ENCODE data around the gene DEGS2.
"Not testable (repeated sequence)": the region's sequence is repeated elsewhere in the genome, so short reads cannot be mapped to it uniquely, and the experiment has no call there.

DEGS2 gene

DNA sequence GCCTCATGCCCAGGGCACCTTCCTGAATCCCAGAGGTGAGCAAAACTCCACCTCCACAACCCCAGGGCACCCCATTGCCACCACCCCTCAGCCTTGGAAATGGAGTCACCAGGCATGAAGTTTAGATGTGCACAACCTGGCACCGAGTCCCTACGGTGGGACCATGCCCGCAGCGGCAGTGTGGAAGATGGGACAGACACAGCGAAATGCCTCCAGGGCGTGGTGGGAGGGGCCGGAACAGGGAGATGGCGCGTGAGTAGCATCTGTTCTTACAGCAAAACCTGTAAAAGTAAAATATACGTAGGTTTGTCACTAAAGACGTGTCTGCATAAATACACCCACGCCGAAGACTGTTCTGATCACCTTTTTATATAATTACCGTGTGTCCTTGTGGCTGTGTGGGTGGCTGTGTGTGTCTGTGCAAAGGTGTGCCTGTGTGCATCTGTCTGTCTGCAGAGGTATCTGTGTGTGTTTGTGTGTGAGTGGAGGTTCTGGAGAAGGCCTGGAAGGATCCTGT, 17.4 kb upstream of the DEGS2 start:
- no peak for DNase-seq

DNA sequence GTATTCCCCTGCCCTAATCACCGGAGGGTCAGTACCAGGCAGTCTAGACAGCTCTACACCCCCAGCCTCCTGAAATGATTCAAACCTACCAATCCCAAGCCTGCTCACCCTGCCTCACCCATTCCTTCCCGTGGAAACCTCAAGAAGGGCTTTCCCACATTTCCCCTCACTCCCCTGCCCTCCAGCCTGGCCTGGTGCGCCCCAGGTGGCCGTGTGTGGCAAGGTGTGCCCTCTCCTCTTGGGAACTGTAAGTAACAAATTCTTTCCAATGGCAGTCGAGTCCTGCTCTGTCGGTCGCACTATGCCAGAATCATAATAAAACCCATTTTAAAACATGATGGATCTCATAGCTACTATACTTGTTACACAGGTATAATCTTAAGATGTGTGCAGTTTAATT, 13.9 kb upstream of the DEGS2 start:
- no peak for DNase-seq

GRCh38 chr14:100172811-100173210, 13.4 kb upstream of the DEGS2 start:
- no peak for DNase-seq

DNA sequence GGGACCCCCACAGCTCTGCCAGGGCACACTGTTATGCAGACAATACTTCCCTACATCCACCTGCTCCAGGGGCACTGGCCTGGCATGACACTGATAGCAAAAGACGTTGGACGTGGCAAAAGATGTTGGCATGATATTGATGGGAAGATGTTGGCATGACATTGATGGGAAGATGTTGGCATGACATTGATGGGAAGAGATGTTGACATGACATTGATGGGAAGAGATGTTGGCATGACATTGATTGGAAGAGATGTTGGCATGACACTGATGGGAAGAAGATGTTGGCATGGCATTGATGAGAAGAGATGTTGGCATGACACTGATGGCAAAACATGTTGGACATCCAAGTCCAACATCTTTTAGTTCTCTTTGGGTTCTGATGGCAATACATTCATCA, 11.4 kb upstream of the DEGS2 start:
- no peak for DNase-seq

GRCh38 chr14:100168506-100168905, 9.1 kb upstream of the DEGS2 start:
- no peak for DNase-seq

GRCh38 chr14:100165831-100166440, 6.5 kb upstream of the DEGS2 start:
- DNase-seq, result no peak

DNA sequence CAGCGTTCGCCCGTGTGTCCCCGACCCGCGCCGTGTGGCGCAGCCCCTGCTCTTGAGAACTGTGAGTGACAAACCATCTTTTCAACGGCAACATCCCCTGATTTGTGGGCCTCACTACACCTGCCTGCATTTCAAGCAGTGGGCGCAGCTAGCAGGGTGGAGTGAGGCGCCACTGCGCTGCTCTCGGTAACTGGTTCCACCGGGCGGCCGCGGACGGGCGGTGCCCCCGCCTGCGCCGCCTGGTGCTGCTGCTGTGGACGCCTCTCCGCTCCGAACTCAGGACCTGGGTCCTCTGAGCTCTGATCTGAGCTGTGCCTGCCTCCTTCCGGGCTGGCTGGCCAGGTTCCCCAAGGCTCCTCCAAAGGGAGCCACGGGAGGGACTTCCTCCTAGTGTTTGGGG, 5.9 kb upstream of the DEGS2 start:
- no peak for DNase-seq

DNA sequence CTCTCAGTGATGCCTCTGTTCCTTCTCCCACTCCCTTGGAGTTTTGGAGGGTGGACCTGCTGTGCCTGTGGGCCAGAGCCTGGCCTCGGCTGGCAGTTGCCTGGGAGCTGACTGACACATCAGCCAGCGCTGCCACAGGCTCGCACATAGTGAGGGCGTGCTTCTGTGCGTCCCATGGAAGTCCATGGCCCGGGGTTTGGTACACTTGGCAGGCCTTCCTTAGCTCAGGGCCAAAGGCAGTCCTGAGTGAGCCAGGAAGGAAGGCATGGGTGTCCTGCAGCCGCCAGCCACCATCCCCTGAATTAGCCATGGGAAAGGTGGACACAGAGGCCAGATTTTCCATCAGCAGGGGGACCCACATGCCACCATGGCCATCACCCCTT, 1.1 kb upstream of the DEGS2 start:
- DNase-seq, result no peak

- no peak for DNase-seq
Observed at GRCh38 chr14:100159865-100160533, 554 bp upstream of the DEGS2 start.

DNA sequence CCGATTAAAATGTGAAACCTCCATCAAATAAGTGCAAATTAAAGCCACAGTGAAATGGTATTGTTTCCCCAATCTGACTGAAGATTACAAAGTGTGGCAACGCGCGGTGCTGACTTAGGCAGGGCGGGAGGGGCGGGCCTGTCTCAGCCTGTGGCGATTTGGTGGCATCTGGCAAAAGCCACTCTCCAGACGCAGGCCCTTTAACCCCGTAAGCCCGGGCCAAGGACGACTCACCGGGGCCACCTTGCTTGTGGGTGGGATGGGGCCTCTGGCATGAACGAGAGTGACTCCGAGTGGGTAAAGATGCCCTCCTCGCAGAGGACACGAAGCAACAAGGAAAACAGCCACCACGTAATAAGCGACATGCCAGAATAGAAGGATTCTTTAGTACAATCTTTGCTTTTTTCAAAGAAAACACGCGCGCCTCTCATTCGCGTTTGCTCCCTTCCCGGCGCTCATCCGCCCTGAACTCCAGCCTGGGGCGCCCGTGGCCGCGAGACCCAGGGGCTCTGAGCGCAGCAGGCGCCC, 815 bp downstream of the DEGS2 start:
- DNase-seq, result no peak

- not testable (repeated sequence) for DNase-seq
Observed at GRCh38 chr14:100157548-100158232, 1.8 kb downstream of the DEGS2 start.

DNA sequence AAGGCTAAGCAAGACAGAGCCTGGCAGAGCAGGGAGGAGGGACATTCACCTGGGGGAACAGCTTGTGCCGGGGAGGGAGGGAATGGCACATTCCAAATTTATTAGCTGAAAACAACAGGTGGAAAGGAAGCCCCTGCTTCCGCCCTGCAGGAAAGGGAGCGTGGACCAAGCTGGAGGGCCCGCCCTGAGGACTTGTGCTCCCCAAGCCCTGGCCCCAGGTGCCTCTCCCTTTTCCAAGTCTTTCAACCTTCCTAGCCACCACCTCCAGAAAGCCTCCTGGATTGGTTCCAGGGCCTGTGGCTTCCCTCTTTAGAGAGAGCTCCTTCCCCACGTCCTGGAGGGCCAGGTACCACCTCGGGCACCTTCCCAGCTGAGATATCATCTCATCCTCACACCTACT, 2.7 kb downstream of the DEGS2 start:
- no peak for DNase-seq

DNA sequence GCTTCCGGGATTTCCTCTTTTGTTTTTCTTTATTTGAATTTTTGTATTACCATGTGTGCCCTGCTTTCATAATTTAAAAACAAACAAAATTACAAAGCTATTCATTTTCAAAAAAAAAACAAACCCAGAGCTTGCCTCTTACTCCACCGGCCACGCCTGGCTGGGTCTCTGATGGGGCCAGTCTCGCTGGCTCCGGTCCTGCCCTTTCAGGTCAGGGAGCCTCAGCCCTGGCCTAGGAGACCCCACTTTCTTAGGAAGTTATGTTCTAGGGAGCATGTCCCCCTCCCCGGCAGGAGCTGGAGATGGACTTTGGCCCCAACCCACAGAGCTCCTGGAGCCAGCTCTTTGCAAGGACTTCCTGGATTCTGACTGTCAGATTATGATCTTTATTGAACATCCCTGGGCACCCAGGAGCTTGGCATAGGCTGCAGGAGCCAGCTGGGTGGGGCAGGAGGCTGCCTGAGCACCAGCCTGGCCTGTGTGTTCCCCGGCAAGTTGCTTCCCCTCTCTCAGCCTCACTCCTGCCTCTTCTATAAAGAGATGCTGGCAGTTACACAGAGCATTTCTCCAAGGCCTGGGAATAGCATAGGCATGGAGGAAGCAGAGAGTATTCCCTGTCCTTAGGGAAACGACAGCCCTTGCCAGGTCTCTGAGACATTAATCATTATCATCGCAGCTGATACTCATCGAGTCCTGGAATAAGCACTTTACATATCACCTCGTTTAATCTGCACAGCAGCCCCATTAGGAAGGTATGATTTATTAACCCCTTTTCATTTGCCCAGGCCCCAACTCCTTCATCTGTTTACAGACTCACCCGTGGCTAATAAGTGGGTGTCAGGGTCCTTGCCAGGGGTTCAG, 3.5 kb downstream of the DEGS2 start:
- no peak for DNase-seq

GRCh38 chr14:100155049-100155621, 4.3 kb downstream of the DEGS2 start:
- DNase-seq, result no peak

- no peak for DNase-seq
Observed at GRCh38 chr14:100153560-100153959, 5.9 kb downstream of the DEGS2 start.

DNA sequence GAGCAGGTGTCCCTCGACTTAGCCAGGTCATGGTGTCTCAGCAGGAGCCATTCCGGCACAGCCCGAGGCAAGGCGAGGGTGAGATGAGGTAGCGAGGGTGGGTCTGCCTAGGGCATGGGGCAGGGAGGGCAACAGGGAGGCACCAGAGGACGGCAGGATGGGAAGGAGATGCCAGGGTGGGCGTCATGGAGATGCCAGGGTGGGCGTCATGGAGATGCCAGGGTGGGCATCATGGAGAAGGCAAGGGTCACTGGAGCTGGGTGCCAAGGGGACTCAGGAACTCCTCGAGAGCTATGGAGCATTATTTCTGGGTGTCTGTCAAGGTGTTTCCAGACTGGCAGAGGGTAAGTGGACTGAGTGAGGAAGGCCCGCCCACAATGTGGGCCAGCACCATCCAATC, 7.4 kb downstream of the DEGS2 start:
- no peak for DNase-seq

- DNase-seq, result no peak
Observed at GRCh38 chr14:100150932-100151587, 8.4 kb downstream of the DEGS2 start.

GRCh38 chr14:100149851-100150611, 9.4 kb downstream of the DEGS2 start:
- DNase-seq, result no peak

DNA sequence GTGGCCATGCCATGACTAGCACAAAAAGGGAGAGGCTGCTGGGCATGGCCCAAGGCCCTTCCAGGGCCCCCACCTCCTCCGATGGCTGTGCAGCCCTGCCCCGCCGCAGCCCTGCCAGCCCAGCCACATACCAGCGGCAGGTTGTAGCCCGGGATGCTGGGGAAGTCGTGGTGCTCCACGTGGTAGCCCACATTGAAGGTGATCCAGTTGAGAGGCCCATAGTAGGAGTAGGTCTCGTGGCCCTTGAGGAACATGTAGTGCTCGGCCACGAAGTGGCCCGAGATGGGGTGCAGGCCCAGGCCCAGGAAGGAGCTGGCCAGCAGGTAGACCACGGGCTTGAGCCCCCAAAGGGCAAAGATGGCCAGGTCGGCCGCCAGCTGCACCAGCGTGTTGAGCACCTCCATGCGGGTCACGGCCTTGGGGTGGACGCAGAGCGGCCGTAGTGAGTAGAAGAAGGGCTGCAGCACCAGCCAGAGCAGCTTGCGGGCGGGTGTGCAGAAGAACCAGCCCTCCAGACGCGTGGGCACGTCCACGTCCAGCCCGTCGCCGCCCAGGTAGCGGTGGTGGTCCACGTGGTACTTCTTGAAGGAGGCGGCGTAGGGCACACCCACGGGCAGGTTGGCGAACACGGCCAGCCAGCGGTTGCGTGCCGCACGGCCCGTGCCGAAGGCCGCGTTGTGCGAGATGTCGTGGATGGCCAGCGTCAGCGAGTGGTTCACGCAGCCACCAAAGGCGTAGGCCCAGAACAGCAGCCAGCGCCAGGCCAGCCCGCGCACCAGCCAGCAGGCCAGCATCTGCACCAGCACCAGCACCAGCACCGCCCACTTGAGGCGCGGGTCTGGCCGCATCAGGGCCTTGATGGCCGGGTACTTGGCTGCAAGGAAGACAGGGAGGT, 10.4 kb downstream of the DEGS2 start:
- DNase-seq, result no peak
